GM19324 (cell line): Measurements from ENCODE around the gene EFNA5.
A peak's percentile ranks its signal among the peaks of the same experiment; 100 is the strongest.

Source experiments
- ATAC-seq: cut with Tn5 transposase; IDR thresholded peaks from one replicate; pipeline ENCODE4 v1.9.1; 2021; ENCODE audit warnings: mild to moderate bottlenecking, moderate library complexity; ENCODE audit not compliant: unreplicated experiment, low FRiP score

EFNA5 gene

DNA sequence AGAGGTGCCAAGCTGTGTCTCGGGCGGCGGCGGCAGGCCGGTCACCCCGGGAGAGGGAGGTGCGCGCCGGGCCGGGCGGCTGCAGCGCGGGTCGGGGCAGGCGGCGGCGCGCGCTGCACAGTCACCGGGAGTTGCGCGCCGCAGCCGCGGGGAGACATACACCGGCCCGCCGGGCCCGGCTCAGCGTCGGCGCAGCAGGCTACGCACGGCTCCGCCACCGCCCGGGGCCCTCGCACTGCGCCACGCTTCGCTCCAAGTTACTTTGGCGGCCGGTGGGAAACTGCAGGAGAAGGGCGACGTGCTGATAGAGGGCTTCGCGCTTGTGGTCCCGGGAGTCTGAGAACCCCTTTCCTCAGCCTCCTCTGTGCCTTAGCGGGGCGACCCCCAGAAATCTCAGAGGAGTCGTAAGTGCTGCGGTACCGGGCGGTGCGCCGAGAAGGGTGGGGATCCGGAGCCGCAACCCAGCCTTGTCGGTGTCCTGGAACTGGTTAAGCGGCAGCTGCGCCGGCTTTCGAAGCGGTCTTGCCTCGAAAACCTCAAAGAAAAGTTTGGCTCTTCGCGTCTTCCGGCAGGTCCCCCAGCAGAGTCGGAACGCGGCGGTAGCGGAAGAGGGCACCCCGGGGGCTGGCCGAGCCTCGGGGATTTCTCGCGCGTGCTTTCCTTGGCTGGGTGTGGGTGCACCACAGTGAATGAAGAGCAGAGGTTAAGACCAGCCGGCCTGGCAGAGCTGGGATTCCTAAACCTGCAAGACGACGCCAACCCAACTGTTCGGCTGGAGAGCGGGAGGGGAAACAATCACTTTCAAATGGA is at the start of gene EFNA5:
Gene EFNA5 (minus strand): TSS at position 6 of the 810 bp plus-strand sequence.
- peak; percentile 33 for ATAC-seq

GRCh38 chr5:107719034-107719606 is 48.4 kb upstream of the EFNA5 start:
- ATAC-seq = no peak

DNA sequence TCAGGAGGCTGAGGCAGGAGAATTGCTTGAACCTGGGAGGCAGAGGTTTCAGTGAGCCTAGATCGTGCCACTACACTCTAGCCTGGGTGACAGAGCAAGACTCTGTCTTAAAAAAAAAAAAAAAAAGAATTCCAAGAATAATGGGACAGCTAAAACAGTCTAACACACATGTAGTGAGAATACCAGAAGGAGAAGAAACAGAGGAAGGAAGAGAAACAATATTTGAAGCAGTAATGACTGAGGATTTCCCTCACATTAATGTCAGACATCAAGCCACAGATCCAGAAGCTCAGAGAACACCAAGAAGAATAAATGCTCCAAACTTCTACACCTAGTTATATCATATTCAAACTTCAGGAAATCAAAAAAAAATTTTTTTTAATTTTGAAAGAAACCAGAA is 47.1 kb upstream of the EFNA5 start:
- no peak for ATAC-seq

DNA sequence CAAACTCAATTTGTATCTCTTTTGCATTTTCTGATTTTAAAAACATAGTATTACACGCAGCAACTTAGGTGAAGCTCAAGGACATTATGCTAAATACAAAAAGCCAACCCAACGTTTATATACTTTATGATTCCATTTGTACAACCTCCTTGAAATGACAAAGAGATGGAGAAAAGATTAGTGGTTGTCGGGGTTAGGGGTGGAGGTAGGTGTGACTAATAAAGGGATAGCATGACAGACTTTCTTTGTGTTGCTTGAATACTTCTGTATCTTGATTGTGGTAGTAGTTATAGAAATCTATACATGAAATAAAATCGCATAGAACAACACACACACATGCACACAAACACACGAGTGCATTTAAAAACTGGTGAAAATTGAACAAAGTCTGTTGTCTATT is 42.5 kb upstream of the EFNA5 start:
- no peak for ATAC-seq

DNA sequence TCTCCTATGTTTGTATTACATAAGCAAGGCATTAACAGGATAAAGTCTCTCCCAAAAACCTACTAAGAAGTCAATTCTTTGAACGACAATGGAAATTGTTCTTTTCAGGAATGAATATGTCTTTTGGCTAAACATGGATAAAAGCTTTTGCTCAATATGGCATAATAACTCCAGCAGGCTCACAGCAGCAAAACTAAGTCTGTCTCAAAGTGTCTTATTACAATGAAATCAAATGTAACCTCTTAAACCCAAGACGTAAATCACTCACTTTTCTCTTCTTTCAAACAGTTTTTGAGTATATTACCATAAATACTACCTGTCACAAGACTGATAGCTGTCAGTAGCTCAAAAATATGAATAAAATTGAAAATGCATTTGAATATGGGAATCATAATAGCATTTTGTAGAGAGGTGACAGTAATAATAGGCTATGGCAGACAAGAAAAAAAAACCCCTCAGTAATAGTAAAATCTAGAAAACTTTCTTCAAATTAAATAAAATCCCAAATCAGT is 41.7 kb upstream of the EFNA5 start:
- ATAC-seq = no peak

DNA sequence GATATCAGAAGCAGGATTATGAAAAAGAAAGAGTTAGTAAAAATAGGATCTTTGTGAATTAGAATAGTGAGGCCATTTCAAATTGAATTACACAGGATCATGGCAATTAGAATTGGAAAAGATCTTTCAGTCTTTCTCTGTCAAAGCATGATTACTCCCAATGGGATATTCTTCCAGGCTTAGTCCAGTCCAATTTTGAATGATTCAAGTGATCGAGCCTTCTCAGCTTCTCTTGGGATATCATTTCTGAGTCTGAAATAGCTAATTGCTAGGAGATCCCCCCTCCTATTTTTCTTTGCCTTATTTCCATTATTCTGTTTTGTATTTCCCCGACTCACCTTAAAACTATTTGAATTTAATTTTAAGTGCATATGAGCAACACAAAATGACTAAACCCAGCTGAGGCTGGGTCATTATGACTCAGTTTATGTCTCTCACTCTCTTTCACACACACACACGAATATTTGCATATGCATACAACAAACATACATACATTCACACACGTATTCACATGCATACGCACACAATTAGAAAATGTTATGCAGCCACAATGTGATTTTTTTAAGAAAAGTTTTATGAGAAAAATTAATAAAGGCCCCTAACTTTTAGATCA is 34.8 kb upstream of the EFNA5 start:
- ATAC-seq = no peak

GRCh38 chr5:107704681-107705401 is 34.1 kb upstream of the EFNA5 start:
- ATAC-seq = no peak

DNA sequence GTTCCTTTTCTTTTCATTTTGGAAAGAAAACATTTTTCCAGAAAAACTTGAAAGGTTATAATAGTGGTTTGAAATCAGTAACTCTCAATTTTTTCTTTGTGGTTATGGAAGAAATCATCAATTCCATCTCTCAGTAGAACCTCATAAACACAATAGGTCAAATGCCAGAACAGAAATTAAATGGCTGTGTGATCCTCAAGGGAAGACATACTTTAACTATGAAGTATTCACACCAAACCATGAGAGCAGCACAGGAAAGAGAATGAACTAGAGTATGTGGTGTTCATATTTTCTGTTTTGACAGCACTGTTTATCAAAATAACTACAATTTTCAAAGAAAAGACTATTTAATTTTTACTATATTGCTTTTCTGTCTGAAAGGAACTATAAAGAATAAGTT is 29.7 kb upstream of the EFNA5 start:
- no peak for ATAC-seq

GRCh38 chr5:107699425-107699824 is 28.7 kb upstream of the EFNA5 start:
- no peak for ATAC-seq

DNA sequence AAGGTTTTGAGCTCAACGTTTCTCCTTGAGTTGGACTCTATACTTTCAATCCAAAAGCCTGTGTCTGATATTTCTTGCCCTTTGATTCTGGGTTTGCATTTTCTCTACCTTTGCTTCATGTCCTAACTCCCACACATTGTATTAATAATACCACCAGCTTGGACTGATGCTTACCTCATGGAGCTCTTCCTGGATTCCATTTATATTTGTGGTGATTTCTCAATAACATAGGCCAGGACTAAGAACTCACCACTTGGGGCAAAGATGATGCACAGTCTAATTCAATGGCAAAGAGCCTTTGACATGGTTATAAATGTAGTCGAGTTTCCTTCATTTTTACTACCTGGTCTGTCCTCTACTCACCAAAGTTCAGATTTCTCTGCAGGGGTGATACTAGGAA is 27.5 kb upstream of the EFNA5 start:
- no peak for ATAC-seq

- no peak for ATAC-seq
Observed at GRCh38 chr5:107696498-107696897, 25.8 kb upstream of the EFNA5 start.

DNA sequence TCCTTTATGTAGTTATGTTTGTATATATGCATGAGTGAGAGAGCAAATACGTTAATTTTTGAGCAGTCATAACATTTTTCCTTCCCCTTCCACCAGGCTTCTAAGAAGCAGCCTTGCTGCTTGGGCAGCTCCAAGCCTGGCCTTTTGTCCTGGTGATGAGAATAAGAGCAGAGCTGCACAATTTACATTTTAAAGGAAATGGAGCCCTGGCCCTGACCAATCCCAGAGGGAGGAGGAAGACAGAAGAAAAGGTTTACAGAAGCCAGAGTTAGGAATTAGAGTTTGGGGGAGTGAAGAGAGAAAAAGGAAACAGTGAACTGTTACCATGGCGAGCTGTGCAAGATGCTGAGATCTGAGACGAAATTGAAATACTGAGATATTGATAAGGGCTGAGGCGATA is 25.3 kb upstream of the EFNA5 start:
- no peak for ATAC-seq

DNA sequence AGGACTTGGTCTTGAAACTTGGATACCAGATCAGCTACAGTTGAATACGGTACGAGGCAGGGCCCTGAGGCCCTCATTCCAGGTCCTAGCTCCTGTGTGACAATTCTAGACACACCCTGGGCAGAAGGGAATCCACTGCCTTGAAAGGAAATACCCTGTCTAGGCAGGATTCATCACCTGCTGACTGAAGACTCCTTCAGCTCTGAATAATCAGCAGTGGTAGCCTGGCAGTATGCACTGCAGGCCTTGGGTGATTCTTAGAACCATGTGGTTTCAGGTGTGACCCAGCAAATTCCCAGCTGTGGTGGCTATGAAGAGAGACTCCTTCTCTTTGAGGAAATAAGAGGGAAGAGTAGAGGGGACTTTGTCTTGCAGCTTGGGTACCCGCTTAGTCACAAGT is 17.2 kb upstream of the EFNA5 start:
- ATAC-seq = no peak

- ATAC-seq = no peak
Observed at GRCh38 chr5:107687404-107687803, 16.7 kb upstream of the EFNA5 start.

DNA sequence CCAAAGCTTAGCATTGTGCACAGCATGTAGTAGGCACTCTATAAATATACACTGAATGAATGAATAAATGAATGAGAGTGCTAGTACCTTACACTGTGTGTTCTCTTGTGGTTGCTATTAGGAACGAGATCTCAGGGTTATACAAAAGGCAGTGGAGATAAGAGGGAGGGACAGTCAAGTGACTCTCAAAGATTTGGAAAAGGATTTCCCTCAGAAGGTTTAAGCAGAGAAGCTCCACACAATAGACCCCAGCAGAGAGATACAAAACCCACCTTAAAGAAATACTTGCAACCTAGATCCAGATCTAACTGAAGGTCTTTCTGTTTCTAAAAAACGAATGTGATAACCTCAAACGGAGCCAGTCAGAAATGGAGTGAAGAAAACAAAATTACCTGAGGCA is 11.8 kb upstream of the EFNA5 start:
- no peak for ATAC-seq

- ATAC-seq = no peak
Observed at GRCh38 chr5:107680799-107681198, 10.1 kb upstream of the EFNA5 start.

DNA sequence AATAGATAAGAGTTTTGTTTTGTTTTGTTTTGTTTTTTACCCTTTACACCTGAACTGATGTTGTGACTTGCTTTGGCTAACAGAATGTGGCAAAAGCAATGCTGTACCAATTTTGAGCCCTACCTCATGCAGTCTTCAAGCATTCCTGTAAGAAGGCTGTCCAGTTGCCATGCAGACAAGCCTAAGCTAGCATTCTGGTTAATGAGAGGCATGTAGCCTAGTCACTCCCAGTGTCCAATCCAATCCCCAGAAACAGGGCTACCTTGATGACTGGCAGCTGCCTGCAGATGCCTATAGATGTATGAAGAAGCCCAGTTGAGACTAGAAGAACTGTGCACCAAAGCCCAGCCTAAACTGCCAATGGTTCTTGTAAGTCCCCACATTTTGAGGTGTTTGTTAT is 9.4 kb upstream of the EFNA5 start:
- no peak for ATAC-seq

- ATAC-seq = no peak
Observed at GRCh38 chr5:107676702-107677101, 6.0 kb upstream of the EFNA5 start.

GRCh38 chr5:107675201-107675600 is 4.5 kb upstream of the EFNA5 start:
- no peak for ATAC-seq

DNA sequence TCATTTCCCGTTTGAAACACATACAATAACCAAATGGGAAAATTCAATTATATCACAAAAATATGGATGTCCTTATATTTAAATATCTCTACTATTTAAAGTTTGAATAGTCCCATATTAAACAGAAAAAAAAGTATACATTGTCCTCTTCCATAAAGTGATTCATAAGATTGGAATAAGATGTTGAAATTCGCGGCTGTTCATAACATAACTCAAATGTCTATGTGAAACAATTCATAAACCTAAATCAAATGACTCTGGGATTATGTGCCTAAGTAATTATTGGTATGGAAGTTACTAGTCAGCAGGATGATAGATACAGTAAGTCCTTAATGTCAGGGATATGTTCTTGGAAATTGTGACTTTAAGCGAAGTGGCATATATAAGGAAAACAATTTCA is 3.9 kb upstream of the EFNA5 start:
- ATAC-seq = no peak
